MV-4-11 (cell line): Measurements from ENCODE around the gene ADAD2.

Source experiments
- DNase-seq: peaks from one replicate; lab custom pipeline; 2025; lab: John Stamatoyannopoulos, UW

ADAD2 gene

GRCh38 chr16:84176192-84177053, 14.5 kb upstream of the ADAD2 start:
- no peak for DNase-seq

GRCh38 chr16:84177741-84178073, 13.2 kb upstream of the ADAD2 start:
- DNase-seq = no peak

- no peak for DNase-seq
These were observed 12.7 kb upstream of the ADAD2 start for GRCh38 chr16:84178146-84178765.

GRCh38 chr16:84178892-84179611, 11.9 kb upstream of the ADAD2 start:
- no peak for DNase-seq

GRCh38 chr16:84179612-84180320, 11.2 kb upstream of the ADAD2 start:
- no peak for DNase-seq

GRCh38 chr16:84180519-84181140, 10.3 kb upstream of the ADAD2 start:
- DNase-seq = no peak

- DNase-seq = no peak
These were observed 9.6 kb upstream of the ADAD2 start for GRCh38 chr16:84181144-84181915.

GRCh38 chr16:84182104-84182503, 8.9 kb upstream of the ADAD2 start:
- no peak for DNase-seq

- no peak for DNase-seq
These were observed 8.0 kb upstream of the ADAD2 start for GRCh38 chr16:84182680-84183571.

- no peak for DNase-seq
These were observed 7.4 kb upstream of the ADAD2 start for GRCh38 chr16:84183572-84183875.

- no peak for DNase-seq
These were observed 6.9 kb upstream of the ADAD2 start for GRCh38 chr16:84183911-84184591.

- DNase-seq = no peak
These were observed 6.2 kb upstream of the ADAD2 start for GRCh38 chr16:84184775-84185174.

GRCh38 chr16:84186685-84187437, 4.1 kb upstream of the ADAD2 start, which contains the start of gene TAF1C:
TSS of gene TAF1C (minus strand) at chr16:84187057. CDS start at chr16:84184988, 2,069 bp downstream.
- peak; percentile 91 for DNase-seq

- no peak for DNase-seq
These were observed 509 bp downstream of the ADAD2 start for GRCh38 chr16:84191466-84191865.

GRCh38 chr16:84193480-84193879, 2.5 kb downstream of the ADAD2 start:
- DNase-seq = no peak

- no peak for DNase-seq
These were observed 3.1 kb downstream of the ADAD2 start for GRCh38 chr16:84194018-84194417.

GRCh38 chr16:84194470-84195200, 3.7 kb downstream of the ADAD2 start:
- no peak for DNase-seq
